Measurements from ENCODE around the gene TAF13. TPM values are rescaled to one million over a fixed set of nuclear protein-coding genes. Genes with fewer than 3 reads are reported as not detected.

The TAF13 gene
- total RNA-seq, 1 donor from 2014 or later: 22.4 TPM

GRCh38 chr1:109046671-109047070, 29.1 kb downstream of the TAF13 start:
- no peak for DNase-seq (ENCODE audit: low read depth, low spot score)
- Mint-ChIP-seq H3K27me3 (ENCODE audit: low read depth) (peaks cover 5% of the 10 kb centered on the region), H3K4me3 (peak overlapping the region; percentile 3), H3K27ac (ENCODE audit: unreplicated experiment) (no peak overlapping the region), H3K36me3 (ENCODE audit: low read depth) (no peaks in the 10 kb centered on the region), H3K9me3 (no peaks in the 10 kb centered on the region), H3K4me1 (peaks cover 4% of the 10 kb centered on the region)
- TF ChIP-seq, protein P1, sequence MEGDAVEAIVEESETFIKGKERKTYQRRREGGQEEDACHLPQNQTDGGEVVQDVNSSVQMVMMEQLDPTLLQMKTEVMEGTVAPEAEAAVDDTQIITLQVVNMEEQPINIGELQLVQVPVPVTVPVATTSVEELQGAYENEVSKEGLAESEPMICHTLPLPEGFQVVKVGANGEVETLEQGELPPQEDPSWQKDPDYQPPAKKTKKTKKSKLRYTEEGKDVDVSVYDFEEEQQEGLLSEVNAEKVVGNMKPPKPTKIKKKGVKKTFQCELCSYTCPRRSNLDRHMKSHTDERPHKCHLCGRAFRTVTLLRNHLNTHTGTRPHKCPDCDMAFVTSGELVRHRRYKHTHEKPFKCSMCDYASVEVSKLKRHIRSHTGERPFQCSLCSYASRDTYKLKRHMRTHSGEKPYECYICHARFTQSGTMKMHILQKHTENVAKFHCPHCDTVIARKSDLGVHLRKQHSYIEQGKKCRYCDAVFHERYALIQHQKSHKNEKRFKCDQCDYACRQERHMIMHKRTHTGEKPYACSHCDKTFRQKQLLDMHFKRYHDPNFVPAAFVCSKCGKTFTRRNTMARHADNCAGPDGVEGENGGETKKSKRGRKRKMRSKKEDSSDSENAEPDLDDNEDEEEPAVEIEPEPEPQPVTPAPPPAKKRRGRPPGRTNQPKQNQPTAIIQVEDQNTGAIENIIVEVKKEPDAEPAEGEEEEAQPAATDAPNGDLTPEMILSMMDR (conservative IDR thresholded peaks at IDR 0.05): no peak

DNA sequence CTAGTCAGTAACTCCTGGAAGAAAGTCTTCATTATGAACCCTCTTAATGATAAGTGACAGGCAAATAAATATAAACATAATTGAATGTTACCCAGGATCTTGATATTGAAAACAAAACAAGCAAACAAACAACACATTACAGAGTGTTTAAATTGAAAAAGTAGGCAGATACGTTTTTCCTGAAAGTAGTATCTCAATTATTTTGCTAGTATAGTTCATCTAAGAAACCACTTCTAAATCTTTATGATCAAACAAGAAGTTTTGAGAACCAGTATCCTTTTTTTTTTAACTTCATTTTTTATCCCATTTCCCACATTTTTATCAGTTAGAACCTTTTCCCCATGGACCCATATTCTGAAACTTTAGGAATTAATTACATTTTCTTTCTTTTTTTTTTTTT, 30.2 kb downstream of the TAF13 start:
- Mint-ChIP-seq H3K4me3 (no peak overlapping the region), H3K4me1 (peaks cover 10% of the 10 kb centered on the region), H3K9me3 (no peaks in the 10 kb centered on the region), H3K27me3 (ENCODE audit: low read depth) (peaks cover 5% of the 10 kb centered on the region), H3K36me3 (ENCODE audit: low read depth) (no peaks in the 10 kb centered on the region), H3K27ac (ENCODE audit: unreplicated experiment) (no peak overlapping the region)
- DNase-seq (ENCODE audit: low read depth, low spot score): no peak
- TF ChIP-seq, protein P1 (conservative IDR thresholded peaks at IDR 0.05): no peak

DNA sequence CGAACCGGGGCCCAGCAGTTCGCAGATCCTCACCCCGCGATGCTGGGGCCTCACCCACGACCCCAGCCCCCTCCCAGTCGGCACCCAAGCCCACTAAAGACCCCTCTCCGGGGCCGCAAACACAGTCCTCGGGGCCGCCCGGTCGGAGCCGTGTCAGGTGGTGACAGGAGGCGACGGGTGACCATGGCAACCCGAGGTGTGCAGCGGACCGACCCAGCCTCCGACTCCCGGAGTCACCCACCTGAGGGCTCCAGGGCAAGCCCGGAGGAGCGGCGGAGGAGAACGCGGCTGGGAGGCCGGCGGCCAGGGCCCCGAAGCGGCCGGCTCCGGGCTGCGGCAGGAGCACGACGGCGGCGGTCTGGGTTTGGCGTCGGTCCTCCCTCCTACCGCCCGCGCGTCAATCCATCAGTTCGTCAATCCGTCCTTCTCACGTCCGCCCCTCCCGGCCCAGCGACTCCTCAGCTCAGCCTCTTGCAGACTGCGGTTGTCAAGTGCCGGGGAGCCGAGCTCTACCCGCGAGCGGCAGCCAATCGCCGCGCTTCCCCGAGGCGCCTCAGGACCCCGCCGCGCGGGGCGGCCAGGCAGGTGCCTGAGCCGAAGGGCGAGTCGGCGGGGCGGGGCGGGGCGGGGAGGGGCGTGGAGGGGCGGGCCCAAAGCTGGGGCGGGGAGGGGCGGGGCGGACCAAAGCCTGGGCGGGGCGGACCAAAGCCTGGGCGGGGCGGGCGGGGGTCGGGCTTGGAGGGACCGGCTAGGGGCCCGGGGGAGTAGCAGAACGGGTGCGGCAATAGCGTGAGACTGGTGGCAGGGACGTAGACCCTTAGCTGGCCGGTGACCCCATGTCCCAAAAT, 34.0 kb downstream of the TAF13 start, which contains the start of gene WDR47:
WDR47 (minus strand) TSS at position 482 of the 848 bp plus-strand sequence. CDS start 18,590 bp downstream, outside the sequence.
- Mint-ChIP-seq H3K27me3 (ENCODE audit: low read depth) (no peaks in the 10 kb centered on the region), H3K4me3 (peak within 1 kb of the TSS; percentile 96), H3K4me1 (peaks cover 16% of the 10 kb centered on the region), H3K27ac (ENCODE audit: unreplicated experiment) (peak within 1 kb of the TSS; percentile 85), H3K9me3 (no peaks in the 10 kb centered on the region), H3K36me3 (ENCODE audit: low read depth) (no peaks in the 10 kb centered on the region)
- TF ChIP-seq, protein P1 (conservative IDR thresholded peaks at IDR 0.05): no peak
- DNase-seq (ENCODE audit: low read depth, low spot score): peak; percentile 90

DNA sequence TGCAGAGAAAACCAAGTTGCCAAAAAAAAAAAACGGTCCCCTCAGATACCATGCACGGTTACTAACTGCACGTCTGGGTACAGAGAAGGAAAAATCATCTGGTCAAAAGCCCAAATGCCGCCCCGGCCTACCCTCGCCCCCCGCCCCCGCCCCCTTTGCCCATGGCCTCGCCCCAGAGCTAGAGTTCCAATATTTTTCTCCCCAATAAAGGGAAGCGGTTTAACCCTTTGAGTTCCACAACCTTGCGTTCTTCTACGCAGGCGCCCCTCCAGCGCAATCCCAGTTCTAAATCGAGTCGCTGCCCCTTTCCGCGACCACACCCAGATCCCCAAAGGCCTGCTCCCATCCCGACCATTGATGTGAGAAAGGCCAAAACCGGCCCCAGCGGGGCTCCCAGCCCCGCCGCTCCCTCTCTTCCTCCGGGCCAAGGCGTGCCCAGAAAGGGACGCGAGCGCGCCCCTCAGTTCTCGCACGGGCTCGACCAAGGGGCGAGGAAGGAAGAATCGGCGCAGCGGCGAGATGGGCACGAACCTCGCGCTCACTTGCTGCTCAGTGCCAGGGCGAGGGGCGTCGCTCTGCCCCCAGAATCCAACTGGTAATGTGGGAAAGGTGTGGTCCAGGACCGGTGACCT, 34.7 kb downstream of the TAF13 start:
- peak; percentile 26 for DNase-seq (ENCODE audit: low read depth, low spot score)
- Mint-ChIP-seq H3K36me3 (ENCODE audit: low read depth) (no peaks in the 10 kb centered on the region), H3K27me3 (ENCODE audit: low read depth) (no peaks in the 10 kb centered on the region), H3K27ac (ENCODE audit: unreplicated experiment) (peak overlapping the region; percentile 85), H3K4me3 (peak overlapping the region; percentile 96), H3K4me1 (peaks cover 16% of the 10 kb centered on the region), H3K9me3 (no peaks in the 10 kb centered on the region)
- TF ChIP-seq, protein P1 (conservative IDR thresholded peaks at IDR 0.05): no peak

DNA sequence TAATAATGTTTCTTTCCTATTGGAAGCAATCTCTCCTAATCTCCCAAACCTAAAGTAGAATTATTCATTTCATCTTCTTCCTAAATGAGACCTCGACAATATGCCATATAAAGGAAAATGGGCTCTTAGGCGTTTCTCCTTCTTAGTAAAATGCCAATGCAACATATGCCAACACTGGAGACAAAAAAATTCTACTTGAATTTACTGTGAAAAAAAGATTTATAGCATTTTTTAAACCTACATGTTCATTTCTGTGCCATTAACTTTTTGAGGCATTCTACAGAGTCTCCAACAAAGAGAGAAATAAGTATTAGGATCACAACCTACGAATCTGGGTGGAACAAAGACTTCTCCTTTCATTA, 35.2 kb downstream of the TAF13 start:
- peaks cover 16% of the 10 kb centered on the region for H3K4me1 Mint-ChIP-seq
- H3K27me3 Mint-ChIP-seq (ENCODE audit: low read depth): no peaks in the 10 kb centered on the region
- peak overlapping the region; percentile 85 for H3K27ac Mint-ChIP-seq (ENCODE audit: unreplicated experiment)
- TF ChIP-seq, protein P1 (conservative IDR thresholded peaks at IDR 0.05): no peak
- peak overlapping the region; percentile 96 for H3K4me3 Mint-ChIP-seq
- no peaks in the 10 kb centered on the region for H3K36me3 Mint-ChIP-seq (ENCODE audit: low read depth)
- DNase-seq (ENCODE audit: low read depth, low spot score): no peak
- H3K9me3 Mint-ChIP-seq: no peaks in the 10 kb centered on the region
